Lung (tissue), 12 donors: ENCODE measurements around the gene PRPF19. TPM values are rescaled to one million over a fixed set of nuclear protein-coding genes. Genes with fewer than 3 reads are reported as not detected.

Experiments used
- ATAC-seq: fragments of 200-7000 bp; cut with Tn5 transposase; one replicate; pipeline ENCODE4 v1.9.1; 2020; ENCODE audit warnings: moderate number of reproducible peaks; ENCODE audit not compliant: insufficient read depth, low FRiP score
- DNase-seq, 3 donors: peaks; one replicate each; pipeline ENCODE4 v3.0.0-alpha.2; 2013 to 2017
- H3K27ac ChIP-seq, 2 donors: one replicate each; pipeline ENCODE4 v1.5.1; 2013; ENCODE audit warnings: mild to moderate bottlenecking in 2 of 2, moderate library complexity in 2 of 2, control low read depth in 1 of 2, inconsistent platforms in 1 of 2, low read depth in 1 of 2, low read length in 1 of 2
- H3K27me3 ChIP-seq, 3 donors: one replicate each; pipeline ENCODE4 v1.5.1; 2013; ENCODE audit warnings: low read length in 2 of 3; ENCODE audit not compliant: control insufficient read depth in 3 of 3, insufficient read depth in 3 of 3
- H3K36me3 ChIP-seq, 4 donors: one replicate each; pipeline ENCODE4 v1.5.1; 2013; ENCODE audit warnings: low read length in 4 of 4, mild to moderate bottlenecking in 1 of 4, moderate library complexity in 1 of 4; ENCODE audit not compliant: control insufficient read depth in 4 of 4, insufficient read depth in 4 of 4
- H3K4me1 ChIP-seq, 5 donors: one replicate each; pipeline ENCODE4 v1.5.1; 2013; ENCODE audit warnings: low read length in 5 of 5, mild to moderate bottlenecking in 2 of 5, moderate library complexity in 1 of 5; ENCODE audit not compliant: control insufficient read depth in 5 of 5, insufficient read depth in 5 of 5
- H3K4me3 ChIP-seq: one replicate; pipeline ENCODE4 v1.5.1; 2013; ENCODE audit warnings: mild to moderate bottlenecking, control low read depth, moderate library complexity
- H3K9ac ChIP-seq, 2 donors: one replicate each; pipeline ENCODE4 v1.5.1; 2013; ENCODE audit warnings: low read length in 2 of 2, control low read depth in 1 of 2; ENCODE audit not compliant: insufficient read depth in 1 of 2
- H3K9me3 ChIP-seq, 4 donors: one replicate each; pipeline ENCODE4 v1.5.1; 2013; ENCODE audit warnings: low read length in 3 of 4, mild to moderate bottlenecking in 1 of 4, moderate library complexity in 1 of 4; ENCODE audit not compliant: control insufficient read depth in 4 of 4, insufficient read depth in 3 of 4
- CTCF ChIP-seq: IDR thresholded peaks from 2 replicates; pipeline ENCODE4 v1.5.1; 2012; ENCODE audit warnings: mild to moderate bottlenecking; ENCODE audit errors: control extremely low read depth, extremely low read depth
- WGBS, 2 donors: extraction: QIAGEN DNeasy Blood & Tissue Kit; methylation state at CpG; one replicate each; pipeline ENCODE4 v1.1.7; 2013; 5-methylcytosine and 5-hydroxymethylcytosine counted together
- polyA plus RNA-seq, 2 donors: library from polyadenylated mRNA; stranded (reverse); fragments of 200-250 nt; gene quantifications; one replicate each; pipeline ENCODE4 v1.2.1, GENCODE V29; 2013
- total RNA-seq, 2 donors: library from RNA; depleted of rRNA in 1 of 2; stranded (reverse); fragments of >200 nt in 1 of 2; gene quantifications; one replicate each; pipeline ENCODE4 v1.2.1, GENCODE V29; 2014 to 2021
- donor health status: control.
- donor health status: control.
- donor health status: Bipolar disorder and iron deficiency.
- donor health status: healthy.
- donor health status: DM: yes; HTN: yes; CAD: no.

PRPF19 gene
- total and polyA plus RNA-seq, 4 donors, result 49.0 to 79.0 (median 65.2) TPM

- Histone ChIP-seq H3K9me3 (no peaks in the 10 kb centered on the region), H3K4me1 (peaks cover 0 to 18% (median 4%) of the 10 kb centered on the region in 5 donors), H3K9ac (peak overlapping the region in 1 of 2 donors; percentile 23), H3K36me3 (no peaks in the 10 kb centered on the region), H3K27me3 (peaks cover 0 to 4% (median 0%) of the 10 kb centered on the region in 3 donors), H3K4me3 (no peak overlapping the region), H3K27ac (peak overlapping the region in 1 of 2 donors; percentile 61)
- ATAC-seq (peak; percentile 5), DNase-seq (no peak)
- no peak for TF ChIP-seq CTCF
- WGBS, 2 donors, result 60 to 70% methylated on average over 6 of the region's 6 CpGs
Observed at GRCh38 chr11:60953781-60954180, 47.4 kb upstream of the PRPF19 start.

GRCh38 chr11:60952742-60953170 is 46.4 kb upstream of the PRPF19 start:
- peaks cover 0 to 4% (median 0%) of the 10 kb centered on the region in 3 donors for H3K27me3 ChIP-seq
- peak overlapping the region in 1 of 2 donors; percentile 54 for H3K9ac ChIP-seq
- whole genome bisulfite sequencing, 2 donors, result 9 to 12% methylated on average over 3 of the region's 3 CpGs
- no peak overlapping the region for H3K4me3 ChIP-seq
- DNase-seq, result no peak
- H3K36me3 ChIP-seq, result no peaks in the 10 kb centered on the region
- no peaks in the 10 kb centered on the region for H3K9me3 ChIP-seq
- no peak for TF ChIP-seq CTCF
- no peak for ATAC-seq
- peak overlapping the region; percentile 24 to 96 for H3K27ac ChIP-seq
- H3K4me1 ChIP-seq, result peaks cover 0 to 18% (median 4%) of the 10 kb centered on the region in 5 donors

GRCh38 chr11:60951904-60952741 is 45.7 kb upstream of the PRPF19 start, which contains the start of gene SLC15A3:
Gene SLC15A3, minus strand, starts transcription at chr11:60952176. Its CDS starts 625 bp downstream, at chr11:60951551.
- Histone ChIP-seq H3K4me3 (peak within 1 kb of the TSS; percentile 31), H3K9me3 (no peaks in the 10 kb centered on the region), H3K27me3 (peaks cover 0 to 4% (median 0%) of the 10 kb centered on the region in 3 donors), H3K27ac (peak within 1 kb of the TSS; percentile 24 to 96), H3K9ac (peak within 1 kb of the TSS in 1 of 2 donors; percentile 54), H3K36me3 (no peaks in the 10 kb centered on the region), H3K4me1 (peaks cover 0 to 18% (median 4%) of the 10 kb centered on the region in 5 donors)
- ATAC-seq, result peak; percentile 73
- WGBS, 2 donors, result 3 to 6% methylated on average over 23 of the region's 23 CpGs
- DNase-seq, result peak; percentile 61 to 84 (median 80)
- TF ChIP-seq CTCF, result no peak
